ENCODE measurements around the gene ZMYND12.

The ZMYND12 gene

DNA sequence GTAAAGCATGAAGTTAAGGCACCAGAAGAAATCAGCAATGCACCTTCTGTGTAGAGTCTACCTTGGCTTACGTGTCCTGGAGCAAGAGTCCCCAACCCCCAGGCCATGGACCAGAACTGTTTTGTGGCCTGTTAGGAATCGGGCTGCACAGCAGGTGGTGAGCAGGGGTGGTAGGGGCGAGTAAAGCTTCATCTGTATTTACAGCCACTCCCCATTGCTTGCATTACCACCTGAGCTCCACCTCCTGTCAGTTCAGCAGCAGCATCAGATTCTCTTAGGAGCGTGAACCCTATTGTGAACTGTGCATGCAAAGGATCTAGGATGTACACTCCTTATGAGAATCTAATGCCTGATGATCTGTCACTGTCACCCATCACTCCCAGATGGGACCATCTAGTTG lies 21.5 kb downstream of the ZMYND12 start:
- no peak for DNase-seq

DNA sequence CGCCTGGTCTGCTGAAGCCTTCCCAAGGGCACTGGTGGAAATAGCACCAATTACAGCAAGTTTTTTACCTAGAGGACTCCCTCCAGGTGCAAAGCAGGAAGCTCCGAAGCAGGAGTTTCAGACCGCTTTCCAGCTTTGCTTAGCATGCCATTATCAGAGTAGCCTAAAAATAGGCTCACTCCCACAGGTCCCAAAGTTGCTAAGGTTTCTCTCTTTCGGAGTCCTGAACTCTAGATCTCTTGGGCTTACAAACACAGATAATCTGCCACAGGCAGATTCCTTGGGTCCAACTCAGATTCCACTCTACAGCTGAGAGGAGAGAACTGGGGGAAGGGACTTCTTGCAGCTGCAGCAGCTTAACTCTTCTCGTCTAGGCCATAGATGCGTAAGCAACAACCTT lies 22.5 kb downstream of the ZMYND12 start:
- DNase-seq = no peak

DNA sequence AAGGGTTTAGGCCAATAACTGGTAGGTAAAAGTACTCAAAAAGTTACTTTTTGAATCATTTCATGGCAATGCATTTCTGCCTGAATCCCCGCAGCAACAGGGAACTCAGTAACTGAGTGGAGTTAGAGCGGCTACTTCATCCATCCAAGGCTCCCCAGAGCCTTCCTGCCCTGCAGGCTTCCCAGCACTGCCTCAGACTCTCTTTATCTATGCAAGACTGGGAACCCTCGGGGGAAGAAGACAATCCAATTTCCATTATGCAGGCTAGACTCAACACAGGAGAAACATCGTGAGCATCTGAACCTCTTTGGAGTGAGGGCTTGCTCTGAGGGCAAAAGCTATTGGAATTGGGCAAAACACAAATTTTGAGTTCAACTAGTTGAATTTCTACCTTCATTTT lies 23.1 kb downstream of the ZMYND12 start:
- no peak for DNase-seq

- DNase-seq = no peak
Measured at GRCh38 chr1:42431514-42431913, 24.3 kb downstream of the ZMYND12 start.

GRCh38 chr1:42430286-42431135 lies 25.3 kb downstream of the ZMYND12 start:
- DNase-seq = no peak

DNA sequence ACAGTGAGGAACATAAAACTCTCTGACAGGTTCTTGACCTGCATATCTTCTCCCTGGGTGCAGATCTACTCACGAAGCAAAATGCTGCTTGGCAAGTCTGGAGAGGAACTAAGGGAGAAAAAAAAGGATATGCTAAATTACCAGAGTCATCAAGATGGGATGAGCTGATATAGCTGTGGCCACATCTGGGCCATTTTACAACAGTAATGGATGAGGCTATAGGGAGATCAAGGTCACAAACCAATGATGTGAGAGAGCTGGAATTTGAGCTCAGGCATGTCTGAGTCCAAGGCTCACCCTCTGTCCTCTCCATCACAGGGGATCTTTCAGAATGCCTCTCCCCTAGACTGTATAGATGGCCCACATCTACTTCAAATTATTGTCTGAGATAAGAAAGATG lies 26.2 kb downstream of the ZMYND12 start:
- DNase-seq = no peak

DNA sequence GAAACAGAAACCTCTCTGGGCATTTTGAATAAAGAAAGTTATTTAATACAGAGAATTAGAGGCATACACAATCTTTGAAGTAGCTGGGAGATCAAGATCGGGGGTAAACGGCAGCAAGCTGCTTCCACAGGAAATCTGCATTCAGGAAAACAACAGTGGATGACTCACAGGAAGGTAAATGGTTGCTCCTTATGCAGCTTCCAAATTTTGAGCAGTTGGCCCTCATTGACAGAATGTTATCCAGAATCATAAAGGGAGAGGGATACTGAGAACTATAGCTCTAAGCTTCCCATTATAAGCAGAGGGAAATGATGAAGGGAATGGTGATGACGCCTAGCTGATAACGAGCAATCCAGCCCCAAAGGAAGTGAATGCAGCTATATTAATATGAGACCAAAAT lies 28.6 kb downstream of the ZMYND12 start:
- no peak for DNase-seq

DNA sequence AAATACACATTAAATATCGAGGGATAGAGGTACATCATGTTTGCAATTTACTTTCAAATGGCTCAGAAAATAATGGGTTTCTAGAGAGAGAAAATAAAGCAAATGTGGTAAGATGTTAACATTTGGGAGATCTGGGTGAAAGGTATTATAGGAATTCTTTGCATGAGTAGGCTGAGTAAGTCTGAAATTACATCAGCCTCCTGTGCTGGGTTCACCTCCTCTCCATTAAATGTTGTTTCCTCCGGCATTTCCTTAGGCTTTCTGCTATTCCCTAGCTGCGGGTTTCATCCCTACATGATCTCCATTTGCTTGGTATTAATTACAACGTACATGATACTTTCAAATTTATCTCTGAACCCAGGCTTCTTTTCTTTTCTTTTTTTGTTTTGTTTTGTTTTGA lies 31.6 kb downstream of the ZMYND12 start:
- DNase-seq = no peak

GRCh38 chr1:42423681-42424080 lies 32.1 kb downstream of the ZMYND12 start:
- no peak for DNase-seq

GRCh38 chr1:42422737-42423136 lies 33.1 kb downstream of the ZMYND12 start:
- no peak for DNase-seq

- no peak for DNase-seq
Measured at GRCh38 chr1:42420911-42421585, 34.8 kb downstream of the ZMYND12 start.

DNA sequence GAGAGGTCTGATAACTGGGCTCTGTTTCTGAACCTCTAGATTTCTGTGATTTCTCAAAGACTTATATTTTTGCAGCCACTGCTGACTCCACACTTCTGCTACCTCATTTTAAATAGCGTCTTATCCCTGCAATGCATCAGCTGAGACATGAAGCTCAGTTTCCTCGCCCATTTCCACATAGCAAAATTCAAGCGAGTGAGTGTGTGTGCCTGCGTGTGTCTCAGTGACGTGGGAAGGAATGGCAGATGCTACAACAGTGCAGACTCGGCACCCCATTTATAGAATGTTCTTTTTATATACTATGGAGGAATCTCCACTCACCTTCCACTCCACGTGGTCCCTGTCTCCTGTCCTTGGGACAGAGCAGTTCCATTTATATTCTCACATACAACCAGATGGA lies 35.7 kb downstream of the ZMYND12 start:
- DNase-seq = no peak

DNA sequence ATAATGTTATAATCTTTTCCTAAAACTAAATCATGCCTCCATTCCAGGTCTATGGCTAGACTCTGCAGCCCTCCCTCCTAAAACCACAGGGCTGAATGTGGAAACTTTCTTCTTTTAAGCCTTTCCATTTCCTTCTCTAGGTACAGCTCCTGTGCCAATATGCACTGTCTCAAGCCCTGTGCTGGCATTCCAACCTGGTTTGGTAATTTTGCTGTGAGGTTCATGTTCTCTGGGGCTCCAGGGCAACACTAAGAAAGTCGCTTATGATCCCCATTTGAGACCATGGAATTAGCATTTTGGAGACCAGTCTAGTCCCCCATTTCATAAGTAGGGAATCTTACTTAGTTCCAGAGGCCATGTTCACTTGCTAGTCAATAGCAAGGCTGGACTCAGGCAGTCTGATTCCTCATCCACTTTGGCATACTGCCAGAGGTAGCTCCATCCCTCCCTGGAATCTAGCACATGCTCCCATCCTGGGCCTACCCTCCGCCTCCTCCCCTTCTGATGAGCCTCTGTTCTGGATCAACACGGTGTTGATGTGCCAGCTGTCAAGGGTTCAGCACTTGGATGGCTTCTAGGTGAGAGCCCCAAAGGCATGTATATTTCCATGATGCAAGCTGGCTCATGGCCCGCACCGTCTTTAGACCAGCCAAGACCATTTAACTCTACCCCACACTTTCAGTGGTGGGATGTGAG lies 36.5 kb downstream of the ZMYND12 start:
- no peak for DNase-seq

GRCh38 chr1:42418516-42418915 lies 37.3 kb downstream of the ZMYND12 start:
- no peak for DNase-seq

GRCh38 chr1:42417166-42417565 lies 38.7 kb downstream of the ZMYND12 start:
- no peak for DNase-seq

DNA sequence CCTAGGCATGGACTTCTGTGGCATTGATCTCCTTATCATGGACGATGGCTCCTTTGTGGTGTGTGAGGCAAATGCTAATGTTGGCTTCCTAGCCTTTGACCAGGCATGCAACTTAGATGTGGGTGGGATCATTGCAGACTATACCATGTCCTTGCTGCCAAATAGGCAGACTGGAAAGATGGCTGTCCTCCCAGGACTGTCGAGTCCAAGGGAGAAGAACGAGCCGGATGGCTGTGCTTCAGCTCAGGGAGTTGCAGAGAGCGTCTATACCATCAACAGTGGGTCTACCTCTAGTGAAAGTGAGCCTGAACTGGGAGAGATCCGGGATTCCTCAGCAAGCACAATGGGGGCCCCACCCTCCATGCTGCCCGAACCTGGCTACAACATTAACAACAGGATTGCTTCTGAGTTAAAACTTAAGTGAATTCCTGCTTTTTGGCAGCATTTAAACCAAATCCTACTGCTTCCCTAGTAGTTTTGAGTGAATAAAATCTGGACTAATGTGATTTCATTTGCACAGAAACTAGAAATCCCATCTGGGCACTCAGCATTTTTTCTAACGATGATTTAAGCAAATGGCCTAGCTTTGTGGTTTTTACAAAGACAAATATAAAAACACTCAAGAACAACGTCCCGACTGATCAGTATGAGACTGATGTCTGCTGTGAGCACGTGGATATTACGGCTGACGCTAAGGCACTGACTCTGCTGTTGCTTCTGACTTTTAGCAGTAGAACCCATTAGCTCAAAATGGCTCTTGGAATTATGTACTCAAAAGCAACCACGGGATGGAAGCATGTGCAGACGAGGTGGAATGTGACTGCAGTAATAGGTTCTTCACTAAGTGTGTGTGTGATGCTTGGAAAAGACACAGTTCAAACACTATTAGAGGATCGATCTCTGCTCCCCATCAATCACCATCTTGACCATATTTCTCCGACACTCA lies 41.0 kb downstream of the ZMYND12 start:
- DNase-seq = no peak

- DNase-seq = no peak
Measured at GRCh38 chr1:42403880-42404400, 51.9 kb downstream of the ZMYND12 start.

DNA sequence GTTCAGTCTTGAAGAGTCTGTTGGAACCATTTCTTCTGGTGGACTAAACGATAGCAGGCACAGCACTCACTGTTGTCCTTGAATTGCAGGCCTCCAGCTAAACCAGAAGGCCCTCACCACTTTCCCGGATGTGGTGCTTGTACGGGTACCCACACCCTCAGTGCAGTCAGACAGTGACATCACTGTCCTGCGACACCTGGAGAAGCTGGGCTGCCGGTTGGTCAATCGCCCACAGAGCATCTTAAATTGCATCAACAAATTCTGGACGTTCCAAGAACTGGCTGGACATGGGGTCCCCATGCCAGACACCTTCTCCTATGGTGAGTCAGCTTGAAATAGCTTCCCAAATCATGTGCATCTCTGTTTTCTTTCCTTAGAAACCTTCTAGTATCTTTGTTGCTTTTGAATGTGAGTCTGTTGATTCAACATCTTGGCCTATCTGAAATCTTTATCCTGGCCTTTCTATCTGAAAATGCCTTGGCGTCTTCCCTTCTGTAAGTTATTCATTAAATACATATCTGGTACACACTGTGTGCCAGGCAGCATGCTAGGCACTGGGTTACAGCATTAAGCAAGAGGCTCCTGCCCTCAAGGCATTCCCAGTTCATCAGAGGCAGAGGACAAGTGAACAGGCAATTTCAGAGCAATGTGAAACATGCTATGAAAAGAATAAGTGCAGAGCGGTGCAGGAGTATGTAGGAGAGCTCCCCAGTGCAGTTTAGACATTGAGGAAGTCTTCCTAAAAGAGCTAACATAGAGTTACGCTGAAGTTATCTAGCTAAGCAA lies 56.3 kb downstream of the ZMYND12 start:
- DNase-seq = no peak

DNA sequence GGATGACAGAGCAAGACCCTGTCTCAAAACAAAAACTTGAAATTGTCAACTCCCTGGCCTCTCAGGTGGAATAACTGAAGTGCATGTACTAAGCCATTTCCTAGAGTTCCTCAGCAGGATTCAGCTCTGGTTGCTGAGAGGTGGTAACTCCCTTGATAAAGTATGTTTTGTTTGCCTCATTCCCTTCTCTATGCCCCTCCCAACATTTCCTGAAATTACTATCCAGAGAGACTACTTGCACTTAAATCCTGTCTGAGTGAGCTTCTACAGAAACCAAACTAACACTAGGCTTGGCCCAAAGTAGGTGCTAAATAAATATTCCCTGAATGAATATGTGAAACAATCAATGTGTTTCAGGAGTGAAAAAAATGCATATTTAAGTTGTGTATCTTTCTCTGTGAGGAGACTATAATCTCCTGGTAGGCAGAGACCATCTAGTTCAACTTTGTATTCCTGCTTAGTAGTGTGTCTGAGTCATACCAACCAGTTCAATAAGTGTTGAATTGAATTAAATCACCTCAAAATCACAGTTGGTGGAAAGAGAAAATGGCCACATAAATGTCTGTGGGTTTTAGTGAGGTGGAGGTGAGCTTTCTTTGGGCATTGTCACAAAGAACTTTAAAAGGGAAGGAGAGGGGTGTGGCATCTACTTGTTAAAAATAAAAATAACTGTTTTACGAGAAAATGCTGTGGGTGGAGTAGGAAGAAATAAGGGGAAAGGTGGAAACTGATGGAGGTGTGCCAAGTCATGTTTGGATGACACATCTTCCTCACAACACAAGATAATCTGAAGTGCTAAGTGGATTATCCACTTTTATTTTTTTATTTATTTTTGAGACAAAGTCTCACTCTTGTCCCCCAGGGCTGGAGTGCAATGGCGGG lies 62.6 kb downstream of the ZMYND12 start:
- DNase-seq = no peak

GRCh38 chr1:42392255-42392654 lies 63.6 kb downstream of the ZMYND12 start:
- DNase-seq = no peak

GRCh38 chr1:42386051-42386450 lies 69.8 kb downstream of the ZMYND12 start:
- DNase-seq = no peak

All from stimulated activated CD4-positive, alpha-beta T cell treated with anti-CD3 and anti-CD28 coated beads, Interleukin-4, amount 100 ng/mL, for 1 hour (primary cell).